Esophagus muscularis mucosa (tissue), 4 donors: ENCODE measurements around the gene CDH18. TPM values are rescaled to one million over a fixed set of nuclear protein-coding genes. Genes with fewer than 3 reads are reported as not detected.

Experiments used
- DNase-seq: peaks from one replicate; pipeline ENCODE4 v3.0.0-alpha.2; 2017; ENCODE audit errors: extremely low spot score
- H3K27ac ChIP-seq, 4 donors: fragments of 200-600 bp; sonication (generic); replicated peaks in 1 of 4; 1 replicate in 3 of 4; 2 replicates in 1 of 4; pipeline ENCODE4 v1.5.1; 2016 to 2019; ENCODE audit warnings: mild to moderate bottlenecking in 1 of 4
- H3K27me3 ChIP-seq, 4 donors: fragments of 200-600 bp; sonication (generic); one replicate each; pipeline versions ENCODE4 v1.5.1 to v1.6.0; 2016 to 2019
- H3K36me3 ChIP-seq, 4 donors: fragments of 200-600 bp; sonication (generic); one replicate each; pipeline ENCODE4 v1.5.1; 2016 to 2019
- H3K4me1 ChIP-seq, 4 donors: fragments of 200-600 bp; sonication (generic); one replicate each; pipeline ENCODE4 v1.5.1; 2016 to 2019
- H3K4me3 ChIP-seq, 4 donors: fragments of 200-600 bp; sonication (generic); 1 replicate in 2 of 4; 2 replicates in 2 of 4; pipeline ENCODE4 v1.5.1; 2016 to 2019; ENCODE audit warnings: mild to moderate bottlenecking in 4 of 4, moderate library complexity in 1 of 4
- H3K9me3 ChIP-seq, 4 donors: fragments of 200-600 bp; sonication (generic); 1 replicate in 3 of 4; 2 replicates in 1 of 4; pipeline ENCODE4 v1.5.1; 2016 to 2019
- CTCF ChIP-seq, 3 experiments: fragments of 200-600 bp in 2 of 3; fragments of 450-650 bp in 1 of 3; sonication (generic) in 2 of 3; IDR thresholded peaks; one replicate each; pipeline ENCODE4 v1.5.1; 2017 to 2019; ENCODE audit warnings: antibody characterized with exemption in 3 of 3, mild to moderate bottlenecking in 2 of 3, moderate library complexity in 1 of 3
- EP300 ChIP-seq: sonication (generic); formaldehyde crosslinking; IDR thresholded peaks from one replicate; pipeline ENCODE4 v1.6.1; 2017; ENCODE audit warnings: antibody characterized with exemption
- POLR2A ChIP-seq: fragments of 450-650 bp; IDR thresholded peaks from one replicate; pipeline ENCODE4 v1.6.1; 2017; ENCODE audit warnings: antibody characterized with exemption, moderate library complexity, mild to moderate bottlenecking, low read depth
- POLR2AphosphoS5 ChIP-seq, 2 donors: sonication (generic); formaldehyde crosslinking; IDR thresholded peaks; one replicate each; pipeline ENCODE4 v1.6.1; 2017; ENCODE audit warnings: antibody characterized with exemption in 2 of 2
- WGBS: methylation state at CpG from one replicate; pipeline ENCODE4 v1.1.5; 2018; 5-methylcytosine and 5-hydroxymethylcytosine counted together
- intact Hi-C: fragments of 100-400 bp; cut with DNase I; formaldehyde crosslinking; loops from one replicate; pipeline ENCODE4 v1.15.1; 2023
- total RNA-seq, 4 donors: library from RNA; depleted of rRNA; stranded (reverse); fragments of >200 nt; gene quantifications; one replicate each; pipeline versions ENCODE4 v1.1.0 to v1.2.1, GENCODE V29; 2016

Gene CDH18
- total RNA-seq, 4 donors from 2014 or later = under 0.01 to 0.65 TPM; not detected in 2

GRCh38 chr5:19806756-19807155, 181.2 kb downstream of the CDH18 start:
- Histone ChIP-seq H3K4me3 (no peak overlapping the region), H3K4me1 (no peaks in the 10 kb centered on the region), H3K27ac (no peak overlapping the region), H3K36me3 (no peaks in the 10 kb centered on the region), H3K9me3 (no peaks in the 10 kb centered on the region), H3K27me3 (no peaks in the 10 kb centered on the region)
- DNase-seq = no peak
- intact Hi-C loops = no loop called here
- TF ChIP-seq EP300 (no peak), POLR2AphosphoS5 (IDR thresholded peaks at IDR 0.05) (no peak), CTCF (IDR thresholded peaks at IDR 0.05) (no peak), POLR2A (no peak)
- 93% methylated on average over 1 of the region's 1 CpG for WGBS

DNA sequence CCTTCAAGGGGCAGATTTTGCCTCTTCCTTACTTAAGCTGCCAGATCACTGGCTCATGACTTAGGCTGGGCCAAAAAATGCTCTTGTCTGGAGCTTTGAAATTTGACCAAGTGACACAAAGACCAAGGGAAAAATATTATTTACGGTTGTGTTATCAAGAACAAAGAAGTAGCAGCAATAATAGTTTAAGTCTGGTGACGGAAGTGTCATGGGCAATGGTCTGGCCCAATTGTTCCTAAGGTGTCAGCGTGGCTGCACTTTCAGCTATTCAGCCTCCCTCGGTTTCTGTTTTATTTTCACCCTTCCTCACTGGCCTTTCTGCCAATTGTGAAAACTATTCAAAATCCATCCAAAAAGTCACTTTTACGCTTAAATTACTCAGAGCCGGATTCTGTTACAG, 185.3 kb downstream of the CDH18 start:
- Histone ChIP-seq H3K27ac (no peak overlapping the region), H3K4me3 (no peak overlapping the region), H3K36me3 (no peaks in the 10 kb centered on the region), H3K9me3 (no peaks in the 10 kb centered on the region), H3K27me3 (no peaks in the 10 kb centered on the region), H3K4me1 (no peaks in the 10 kb centered on the region)
- no peak for DNase-seq
- TF ChIP-seq POLR2A = no peak
- TF ChIP-seq POLR2AphosphoS5 (IDR thresholded peaks at IDR 0.05) = no peak
- no peak for TF ChIP-seq EP300
- intact Hi-C loops = no loop called here
- 91% methylated on average over 6 of the region's 6 CpGs for WGBS

GRCh38 chr5:19795218-19795617, 192.8 kb downstream of the CDH18 start:
- Histone ChIP-seq H3K36me3 (no peaks in the 10 kb centered on the region), H3K4me1 (no peaks in the 10 kb centered on the region), H3K27ac (no peak overlapping the region), H3K4me3 (no peak overlapping the region), H3K27me3 (no peaks in the 10 kb centered on the region), H3K9me3 (no peaks in the 10 kb centered on the region)
- no peak for DNase-seq
- WGBS = 67% methylated on average over 1 of the region's 1 CpG
- intact Hi-C loops = no loop called here
- TF ChIP-seq EP300 = no peak
- TF ChIP-seq CTCF (IDR thresholded peaks at IDR 0.05) = no peak
- TF ChIP-seq POLR2A = no peak
- TF ChIP-seq POLR2AphosphoS5 (IDR thresholded peaks at IDR 0.05) = no peak

- Histone ChIP-seq H3K4me3 (no peak overlapping the region), H3K9me3 (no peaks in the 10 kb centered on the region), H3K36me3 (no peaks in the 10 kb centered on the region), H3K27ac (no peak overlapping the region), H3K27me3 (no peaks in the 10 kb centered on the region), H3K4me1 (no peaks in the 10 kb centered on the region)
- 39% methylated on average over 5 of the region's 5 CpGs for WGBS
- intact Hi-C loops = no loop called here
- no peak for DNase-seq
- no peak for TF ChIP-seq EP300
- TF ChIP-seq CTCF (IDR thresholded peaks at IDR 0.05) = no peak
Observed at GRCh38 chr5:19790829-19791466, 197.1 kb downstream of the CDH18 start.

DNA sequence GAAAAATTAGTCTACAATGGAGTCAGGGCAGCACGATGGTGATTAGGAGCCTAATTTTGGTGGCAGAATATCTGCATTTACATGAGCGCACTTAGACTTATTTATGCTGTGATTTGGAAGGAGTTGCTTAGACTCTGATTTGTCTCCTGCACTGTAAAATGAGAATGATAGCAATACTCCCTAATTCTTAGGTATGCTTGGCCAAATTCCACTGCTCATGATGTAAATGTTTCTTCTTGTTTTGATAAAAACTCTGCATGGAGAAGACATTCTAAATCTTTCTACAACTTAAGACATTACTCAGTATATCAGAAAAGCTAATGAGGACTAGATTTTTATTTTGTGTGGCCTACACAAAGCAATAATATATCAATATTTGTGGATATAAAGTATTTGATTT, 205.4 kb downstream of the CDH18 start:
- Histone ChIP-seq H3K4me1 (no peaks in the 10 kb centered on the region), H3K27me3 (no peaks in the 10 kb centered on the region), H3K27ac (no peak overlapping the region), H3K9me3 (no peaks in the 10 kb centered on the region), H3K36me3 (no peaks in the 10 kb centered on the region), H3K4me3 (no peak overlapping the region)
- intact Hi-C loops = no loop called here
- TF ChIP-seq CTCF (IDR thresholded peaks at IDR 0.05) = no peak
- no peak for TF ChIP-seq POLR2AphosphoS5 (IDR thresholded peaks at IDR 0.05)
- no peak for TF ChIP-seq POLR2A
- TF ChIP-seq EP300 = no peak
- 66% methylated on average over 2 of the region's 2 CpGs for WGBS
- no peak for DNase-seq
